ENCODE results near the gene VCAN. TPM values are rescaled to one million over a fixed set of nuclear protein-coding genes. Genes with fewer than 3 reads are reported as not detected.
A peak's percentile ranks its signal among the peaks of the same experiment; 100 is the strongest.

VCAN gene
- total and polyA plus RNA-seq, 2 experiments from 2014 or later: 98.5 to 327 TPM

GRCh38 chr5:83509540-83509939 lies 38.0 kb downstream of the VCAN start:
- Histone ChIP-seq H3K27ac (no peak overlapping the region), H2AFZ (no peak overlapping the region), H3K9me3 (ENCODE audit: low read depth) (no peaks in the 10 kb centered on the region), H3K9ac (no peak overlapping the region), H3K4me3 (no peak overlapping the region), H3K27me3 (replicated peaks; ENCODE audit: insufficient read depth) (no peaks in the 10 kb centered on the region), H3F3A (ENCODE audit: insufficient read depth) (peaks cover 4% of the 10 kb centered on the region; the same call in 1 of the 2 replicates), H3K4me2 (ENCODE audit: unreplicated experiment) (no peak overlapping the region), H3K9me2 (ENCODE audit: insufficient read depth) (no peaks in the 10 kb centered on the region), H3K4me1 (ENCODE audit: insufficient read depth) (no peaks in the 10 kb centered on the region; the same call in 1 of the 2 replicates), H3K36me3 (ENCODE audit: low read depth) (peaks cover 15% of the 10 kb centered on the region), H3K79me2 (ENCODE audit: insufficient read depth) (peaks cover 12% of the 10 kb centered on the region; the same call in 1 of the 2 replicates), H4K20me1 (ENCODE audit: insufficient read depth) (no peaks in the 10 kb centered on the region)
- TF ChIP-seq EZH2 (IDR thresholded peaks at IDR 0.05; ENCODE audit: insufficient read depth, poor library complexity, severe bottlenecking): no peak
- TF ChIP-seq EZH2phosphoT487 (IDR thresholded peaks at IDR 0.05; ENCODE audit: insufficient read depth, low read depth): no peak
- WGBS, 2 experiments (ENCODE audit: low coverage in 1 of 2, low lambda C conversion rate in 2 of 2, missing lambda C conversion rate in 2 of 2): 95% methylated on average over 4 of the region's 4 CpGs
- peak; percentile 17 for DNase-seq
- in situ Hi-C loops (cut with MboI): no loop called here

- DNase-seq: no peak
- in situ Hi-C loops (cut with MboI): no loop called here
- Histone ChIP-seq H3K79me2 (ENCODE audit: insufficient read depth) (peaks cover 12% of the 10 kb centered on the region; the same call in 1 of the 2 replicates), H2AFZ (no peak overlapping the region), H3K4me2 (ENCODE audit: unreplicated experiment) (no peak overlapping the region), H3K9ac (no peak overlapping the region), H3F3A (ENCODE audit: insufficient read depth) (peaks cover 4% of the 10 kb centered on the region; the same call in 1 of the 2 replicates), H4K20me1 (ENCODE audit: insufficient read depth) (no peaks in the 10 kb centered on the region), H3K9me3 (ENCODE audit: low read depth) (no peaks in the 10 kb centered on the region), H3K4me1 (ENCODE audit: insufficient read depth) (no peaks in the 10 kb centered on the region; the same call in 1 of the 2 replicates), H3K9me2 (ENCODE audit: insufficient read depth) (no peaks in the 10 kb centered on the region), H3K36me3 (ENCODE audit: low read depth) (peaks cover 22% of the 10 kb centered on the region), H3K4me3 (no peak overlapping the region), H3K27ac (no peak overlapping the region), H3K27me3 (replicated peaks; ENCODE audit: insufficient read depth) (no peaks in the 10 kb centered on the region)
- 70 to 84% methylated on average over 1 of the region's 1 CpG for WGBS, 2 experiments (ENCODE audit: low coverage in 1 of 2, low lambda C conversion rate in 2 of 2, missing lambda C conversion rate in 2 of 2)
- TF ChIP-seq EZH2phosphoT487 (IDR thresholded peaks at IDR 0.05; ENCODE audit: insufficient read depth, low read depth): no peak
- no peak for TF ChIP-seq EZH2 (IDR thresholded peaks at IDR 0.05; ENCODE audit: insufficient read depth, poor library complexity, severe bottlenecking)
These were observed 38.7 kb downstream of the VCAN start for GRCh38 chr5:83510260-83510659.

GRCh38 chr5:83512061-83512745 lies 40.7 kb downstream of the VCAN start:
- Histone ChIP-seq H3K27me3 (replicated peaks; ENCODE audit: insufficient read depth) (no peaks in the 10 kb centered on the region), H4K20me1 (ENCODE audit: insufficient read depth) (no peaks in the 10 kb centered on the region), H3K4me3 (no peak overlapping the region), H3K79me2 (ENCODE audit: insufficient read depth) (peaks cover 12% of the 10 kb centered on the region; the same call in 1 of the 2 replicates), H3K9me3 (ENCODE audit: low read depth) (no peaks in the 10 kb centered on the region), H3K36me3 (ENCODE audit: low read depth) (peaks cover 33% of the 10 kb centered on the region), H3F3A (ENCODE audit: insufficient read depth) (peaks cover 4% of the 10 kb centered on the region; the same call in 1 of the 2 replicates), H3K9me2 (ENCODE audit: insufficient read depth) (no peaks in the 10 kb centered on the region), H3K4me1 (ENCODE audit: insufficient read depth) (peaks cover 11% of the 10 kb centered on the region), H2AFZ (no peak overlapping the region), H3K4me2 (ENCODE audit: unreplicated experiment) (no peak overlapping the region), H3K27ac (no peak overlapping the region), H3K9ac (no peak overlapping the region)
- TF ChIP-seq EZH2phosphoT487 (IDR thresholded peaks at IDR 0.05; ENCODE audit: insufficient read depth, low read depth) (no peak), EZH2 (IDR thresholded peaks at IDR 0.05; ENCODE audit: insufficient read depth, poor library complexity, severe bottlenecking) (no peak)
- DNase-seq: no peak
- WGBS, 2 experiments (ENCODE audit: low coverage in 1 of 2, low lambda C conversion rate in 2 of 2, missing lambda C conversion rate in 2 of 2): 90 to 91% methylated on average over 13 of the region's 13 CpGs
- in situ Hi-C loops (cut with MboI): no loop called here

DNA sequence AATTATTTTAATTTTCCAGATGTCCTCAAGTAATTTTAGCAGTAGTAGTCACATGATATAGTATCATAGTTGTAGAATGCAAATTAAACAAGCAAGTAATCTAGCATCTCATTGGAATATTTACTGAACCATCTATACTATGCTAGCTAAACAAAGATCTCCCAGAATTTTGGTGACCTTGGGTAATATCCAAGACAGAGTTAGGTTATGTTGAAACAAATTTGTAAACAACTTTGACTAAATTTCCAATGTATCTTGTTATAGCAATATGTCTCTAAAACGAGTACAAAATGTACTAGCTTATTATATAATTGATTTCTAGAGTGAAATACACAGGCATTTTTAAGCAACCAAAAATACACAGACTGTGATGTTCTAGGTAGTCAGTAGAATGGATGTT lies 41.5 kb downstream of the VCAN start:
- no peak overlapping the region for H3K9ac ChIP-seq
- 18 to 19% methylated on average over 1 of the region's 1 CpG for WGBS, 2 experiments (ENCODE audit: low coverage in 1 of 2, low lambda C conversion rate in 2 of 2, missing lambda C conversion rate in 2 of 2)
- no peak overlapping the region for H3K4me3 ChIP-seq
- H3K9me2 ChIP-seq (ENCODE audit: insufficient read depth): no peaks in the 10 kb centered on the region
- H3K79me2 ChIP-seq (ENCODE audit: insufficient read depth): peaks cover 12% of the 10 kb centered on the region; the same call in 1 of the 2 replicates
- peaks cover 33% of the 10 kb centered on the region for H3K36me3 ChIP-seq (ENCODE audit: low read depth)
- no peak for DNase-seq
- no peak overlapping the region for H3K27ac ChIP-seq
- no peak overlapping the region for H3K4me2 ChIP-seq (ENCODE audit: unreplicated experiment)
- no peak for TF ChIP-seq EZH2 (IDR thresholded peaks at IDR 0.05; ENCODE audit: insufficient read depth, poor library complexity, severe bottlenecking)
- no peak for TF ChIP-seq EZH2phosphoT487 (IDR thresholded peaks at IDR 0.05; ENCODE audit: insufficient read depth, low read depth)
- no peaks in the 10 kb centered on the region for H3K27me3 ChIP-seq (replicated peaks; ENCODE audit: insufficient read depth)
- H3K9me3 ChIP-seq (ENCODE audit: low read depth): no peaks in the 10 kb centered on the region
- H3K4me1 ChIP-seq (ENCODE audit: insufficient read depth): peaks cover 18% of the 10 kb centered on the region
- peaks cover 4% of the 10 kb centered on the region; the same call in 1 of the 2 replicates for H3F3A ChIP-seq (ENCODE audit: insufficient read depth)
- H2AFZ ChIP-seq: no peak overlapping the region
- no peaks in the 10 kb centered on the region for H4K20me1 ChIP-seq (ENCODE audit: insufficient read depth)
- in situ Hi-C loops (cut with MboI): no loop called here
